Measurements from ENCODE around the gene RASA3. TPM values are rescaled to one million over a fixed set of nuclear protein-coding genes. Genes with fewer than 3 reads are reported as not detected.

RASA3 gene
- total RNA-seq, 1 experiment from 2014 or later: 0.56 TPM

GRCh38 chr13:114050536-114051450, 81.6 kb downstream of the RASA3 start:
- no peak overlapping the region for H3K4me2 ChIP-seq (ENCODE audit: low read depth, low read length, poor library complexity, severe bottlenecking)
- no peak overlapping the region for H3K27ac ChIP-seq (ENCODE audit: low read length)
- no peaks in the 10 kb centered on the region for H3K27me3 ChIP-seq (ENCODE audit: low read length)
- H3K4me1 ChIP-seq (ENCODE audit: low read length): no peaks in the 10 kb centered on the region
- H3K9ac ChIP-seq (ENCODE audit: low read length): no peak overlapping the region
- no peaks in the 10 kb centered on the region for H3K79me2 ChIP-seq (ENCODE audit: low read length)
- H2AFZ ChIP-seq (ENCODE audit: low read length): no peak overlapping the region
- DNase-seq: no peak
- no peaks in the 10 kb centered on the region for H3K36me3 ChIP-seq (ENCODE audit: insufficient read depth, low read length)
- no peak overlapping the region for H3K4me3 ChIP-seq (ENCODE audit: low read length)
- H4K20me1 ChIP-seq (ENCODE audit: insufficient read depth, low read depth, low read length): no peaks in the 10 kb centered on the region
- H3K9me2 ChIP-seq (replicated peaks; ENCODE audit: insufficient read depth, low read length): no peaks in the 10 kb centered on the region
- H3K9me3 ChIP-seq (ENCODE audit: low read length): no peaks in the 10 kb centered on the region

GRCh38 chr13:114049626-114050101, 82.8 kb downstream of the RASA3 start:
- H3K27me3 ChIP-seq (ENCODE audit: low read length): no peaks in the 10 kb centered on the region
- H3K4me1 ChIP-seq (ENCODE audit: low read length): no peaks in the 10 kb centered on the region
- H3K9ac ChIP-seq (ENCODE audit: low read length): no peak overlapping the region
- H3K27ac ChIP-seq (ENCODE audit: low read length): no peak overlapping the region
- no peaks in the 10 kb centered on the region for H3K79me2 ChIP-seq (ENCODE audit: low read length)
- no peak overlapping the region for H2AFZ ChIP-seq (ENCODE audit: low read length)
- no peaks in the 10 kb centered on the region for H3K9me2 ChIP-seq (replicated peaks; ENCODE audit: insufficient read depth, low read length)
- no peaks in the 10 kb centered on the region for H3K36me3 ChIP-seq (ENCODE audit: insufficient read depth, low read length)
- H3K4me3 ChIP-seq (ENCODE audit: low read length): no peak overlapping the region
- no peaks in the 10 kb centered on the region for H4K20me1 ChIP-seq (ENCODE audit: insufficient read depth, low read depth, low read length)
- H3K4me2 ChIP-seq (ENCODE audit: low read depth, low read length, poor library complexity, severe bottlenecking): no peak overlapping the region
- H3K9me3 ChIP-seq (ENCODE audit: low read length): no peaks in the 10 kb centered on the region
- no peak for DNase-seq

GRCh38 chr13:114049026-114049425, 83.4 kb downstream of the RASA3 start:
- H2AFZ ChIP-seq (ENCODE audit: low read length): no peak overlapping the region
- no peak for DNase-seq
- no peak overlapping the region for H3K27ac ChIP-seq (ENCODE audit: low read length)
- no peaks in the 10 kb centered on the region for H3K9me3 ChIP-seq (ENCODE audit: low read length)
- no peaks in the 10 kb centered on the region for H3K4me1 ChIP-seq (ENCODE audit: low read length)
- no peaks in the 10 kb centered on the region for H3K79me2 ChIP-seq (ENCODE audit: low read length)
- H3K36me3 ChIP-seq (ENCODE audit: insufficient read depth, low read length): no peaks in the 10 kb centered on the region
- H4K20me1 ChIP-seq (ENCODE audit: insufficient read depth, low read depth, low read length): no peaks in the 10 kb centered on the region
- no peaks in the 10 kb centered on the region for H3K27me3 ChIP-seq (ENCODE audit: low read length)
- no peak overlapping the region for H3K4me2 ChIP-seq (ENCODE audit: low read depth, low read length, poor library complexity, severe bottlenecking)
- no peak overlapping the region for H3K4me3 ChIP-seq (ENCODE audit: low read length)
- no peak overlapping the region for H3K9ac ChIP-seq (ENCODE audit: low read length)
- H3K9me2 ChIP-seq (replicated peaks; ENCODE audit: insufficient read depth, low read length): no peaks in the 10 kb centered on the region

- Histone ChIP-seq H3K4me2 (ENCODE audit: low read depth, low read length, poor library complexity, severe bottlenecking) (no peak overlapping the region), H3K4me3 (ENCODE audit: low read length) (no peak overlapping the region), H3K27ac (ENCODE audit: low read length) (no peak overlapping the region)
These were observed 84.0 kb downstream of the RASA3 start for GRCh38 chr13:114048443-114048842.

GRCh38 chr13:114047358-114047881, 85.0 kb downstream of the RASA3 start:
- H3K36me3 ChIP-seq (ENCODE audit: insufficient read depth, low read length): no peaks in the 10 kb centered on the region
- H2AFZ ChIP-seq (ENCODE audit: low read length): no peak overlapping the region
- no peak overlapping the region for H3K4me3 ChIP-seq (ENCODE audit: low read length)
- no peaks in the 10 kb centered on the region for H3K9me2 ChIP-seq (replicated peaks; ENCODE audit: insufficient read depth, low read length)
- H3K4me1 ChIP-seq (ENCODE audit: low read length): no peaks in the 10 kb centered on the region
- H4K20me1 ChIP-seq (ENCODE audit: insufficient read depth, low read depth, low read length): no peaks in the 10 kb centered on the region
- H3K9ac ChIP-seq (ENCODE audit: low read length): no peak overlapping the region
- DNase-seq: no peak
- no peaks in the 10 kb centered on the region for H3K27me3 ChIP-seq (ENCODE audit: low read length)
- no peak overlapping the region for H3K27ac ChIP-seq (ENCODE audit: low read length)
- H3K4me2 ChIP-seq (ENCODE audit: low read depth, low read length, poor library complexity, severe bottlenecking): no peak overlapping the region
- no peaks in the 10 kb centered on the region for H3K79me2 ChIP-seq (ENCODE audit: low read length)
- no peaks in the 10 kb centered on the region for H3K9me3 ChIP-seq (ENCODE audit: low read length)

More at GRCh38 chr13:114048443-114048842, 84.0 kb downstream of the RASA3 start:
- Histone ChIP-seq H3K4me1 (ENCODE audit: low read length) (no peaks in the 10 kb centered on the region), H3K79me2 (ENCODE audit: low read length) (no peaks in the 10 kb centered on the region), H4K20me1 (ENCODE audit: insufficient read depth, low read depth, low read length) (no peaks in the 10 kb centered on the region), H2AFZ (ENCODE audit: low read length) (no peak overlapping the region), H3K27me3 (ENCODE audit: low read length) (no peaks in the 10 kb centered on the region), H3K36me3 (ENCODE audit: insufficient read depth, low read length) (no peaks in the 10 kb centered on the region), H3K9ac (ENCODE audit: low read length) (no peak overlapping the region), H3K9me3 (ENCODE audit: low read length) (no peaks in the 10 kb centered on the region), H3K9me2 (replicated peaks; ENCODE audit: insufficient read depth, low read length) (no peaks in the 10 kb centered on the region)
- DNase-seq: no peak

GRCh38 chr13:114046431-114046975, 85.9 kb downstream of the RASA3 start:
- Histone ChIP-seq H3K27ac (ENCODE audit: low read length) (no peak overlapping the region), H3K9me3 (ENCODE audit: low read length) (no peaks in the 10 kb centered on the region), H3K4me3 (ENCODE audit: low read length) (no peak overlapping the region), H3K36me3 (ENCODE audit: insufficient read depth, low read length) (no peaks in the 10 kb centered on the region), H3K27me3 (ENCODE audit: low read length) (no peaks in the 10 kb centered on the region), H2AFZ (ENCODE audit: low read length) (no peak overlapping the region), H3K9me2 (replicated peaks; ENCODE audit: insufficient read depth, low read length) (no peaks in the 10 kb centered on the region), H3K79me2 (ENCODE audit: low read length) (no peaks in the 10 kb centered on the region), H3K4me2 (ENCODE audit: low read depth, low read length, poor library complexity, severe bottlenecking) (no peak overlapping the region), H3K4me1 (ENCODE audit: low read length) (no peaks in the 10 kb centered on the region), H3K9ac (ENCODE audit: low read length) (no peak overlapping the region), H4K20me1 (ENCODE audit: insufficient read depth, low read depth, low read length) (no peaks in the 10 kb centered on the region)
- no peak for DNase-seq

GRCh38 chr13:114045113-114045735, 87.2 kb downstream of the RASA3 start:
- Histone ChIP-seq H3K4me2 (ENCODE audit: low read depth, low read length, poor library complexity, severe bottlenecking) (no peak overlapping the region), H4K20me1 (ENCODE audit: insufficient read depth, low read depth, low read length) (no peaks in the 10 kb centered on the region), H3K9me3 (ENCODE audit: low read length) (no peaks in the 10 kb centered on the region), H3K4me3 (ENCODE audit: low read length) (no peak overlapping the region), H3K36me3 (ENCODE audit: insufficient read depth, low read length) (no peaks in the 10 kb centered on the region), H3K4me1 (ENCODE audit: low read length) (no peaks in the 10 kb centered on the region), H3K9ac (ENCODE audit: low read length) (no peak overlapping the region), H3K79me2 (ENCODE audit: low read length) (no peaks in the 10 kb centered on the region), H3K27me3 (ENCODE audit: low read length) (no peaks in the 10 kb centered on the region), H2AFZ (ENCODE audit: low read length) (no peak overlapping the region), H3K27ac (ENCODE audit: low read length) (no peak overlapping the region), H3K9me2 (replicated peaks; ENCODE audit: insufficient read depth, low read length) (no peaks in the 10 kb centered on the region)
- no peak for DNase-seq

GRCh38 chr13:114044486-114044885, 87.9 kb downstream of the RASA3 start:
- Histone ChIP-seq H3K36me3 (ENCODE audit: insufficient read depth, low read length) (no peaks in the 10 kb centered on the region), H3K27me3 (ENCODE audit: low read length) (no peaks in the 10 kb centered on the region), H4K20me1 (ENCODE audit: insufficient read depth, low read depth, low read length) (no peaks in the 10 kb centered on the region), H3K27ac (ENCODE audit: low read length) (no peak overlapping the region), H3K4me2 (ENCODE audit: low read depth, low read length, poor library complexity, severe bottlenecking) (no peak overlapping the region), H3K9me2 (replicated peaks; ENCODE audit: insufficient read depth, low read length) (no peaks in the 10 kb centered on the region), H2AFZ (ENCODE audit: low read length) (no peak overlapping the region), H3K9me3 (ENCODE audit: low read length) (no peaks in the 10 kb centered on the region), H3K79me2 (ENCODE audit: low read length) (no peaks in the 10 kb centered on the region), H3K4me3 (ENCODE audit: low read length) (no peak overlapping the region), H3K9ac (ENCODE audit: low read length) (no peak overlapping the region), H3K4me1 (ENCODE audit: low read length) (no peaks in the 10 kb centered on the region)
- no peak for DNase-seq
